GM12878 (cell line): ENCODE data around the gene OR11H7.

Experiments
- ATF7 ChIP-seq: fragments of 450-650 bp; IDR thresholded peaks from 2 replicates; pipeline ENCODE4 v1.6.1; 2016; ENCODE audit warnings: low read depth, mild to moderate bottlenecking
- EZH2 ChIP-seq: IDR thresholded peaks from 2 replicates; pipeline ENCODE4 v1.6.1; 2012; ENCODE audit warnings: low read depth, mild to moderate bottlenecking, control low read depth, inconsistent platforms, low read length, borderline replicate concordance; ENCODE audit not compliant: control insufficient read depth
- TBL1XR1 ChIP-seq: IDR thresholded peaks from 2 replicates; pipeline ENCODE4 v1.6.1; 2012; ENCODE audit warnings: low read depth, low read length, improper control_type of control experiment
- ZZZ3 ChIP-seq: IDR thresholded peaks from 2 replicates; pipeline ENCODE4 v1.6.1; 2011; ENCODE audit warnings: low read depth; ENCODE audit not compliant: control insufficient read depth, insufficient read length
- TF ChIP-seq, protein P1 (sequence below): IDR thresholded peaks from 2 replicates; pipeline ENCODE4 v1.6.1; 2012; ENCODE audit warnings: mild to moderate bottlenecking, low read depth, low read length

DNA sequence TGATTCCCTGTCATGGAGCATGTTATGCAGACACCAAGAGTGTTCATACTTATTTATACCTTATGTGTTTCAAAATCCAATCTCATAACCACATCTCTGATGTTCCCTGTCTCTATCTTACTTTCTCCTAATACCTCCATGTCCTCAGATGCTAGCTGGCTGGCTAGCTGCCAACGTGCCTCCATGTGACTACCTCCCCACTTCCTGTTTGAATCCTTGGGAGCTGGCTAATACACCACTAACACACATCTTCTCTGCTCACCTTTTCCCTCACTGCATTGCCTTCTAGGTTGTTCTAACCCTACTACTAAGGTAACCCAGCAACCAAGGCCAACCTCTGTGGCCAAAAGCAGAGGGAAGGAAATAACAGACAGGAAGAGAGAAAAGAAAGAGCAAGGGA, 49.6 kb downstream of the OR11H7 start:
- TF ChIP-seq TBL1XR1 = no peak
- TF ChIP-seq, protein P1, sequence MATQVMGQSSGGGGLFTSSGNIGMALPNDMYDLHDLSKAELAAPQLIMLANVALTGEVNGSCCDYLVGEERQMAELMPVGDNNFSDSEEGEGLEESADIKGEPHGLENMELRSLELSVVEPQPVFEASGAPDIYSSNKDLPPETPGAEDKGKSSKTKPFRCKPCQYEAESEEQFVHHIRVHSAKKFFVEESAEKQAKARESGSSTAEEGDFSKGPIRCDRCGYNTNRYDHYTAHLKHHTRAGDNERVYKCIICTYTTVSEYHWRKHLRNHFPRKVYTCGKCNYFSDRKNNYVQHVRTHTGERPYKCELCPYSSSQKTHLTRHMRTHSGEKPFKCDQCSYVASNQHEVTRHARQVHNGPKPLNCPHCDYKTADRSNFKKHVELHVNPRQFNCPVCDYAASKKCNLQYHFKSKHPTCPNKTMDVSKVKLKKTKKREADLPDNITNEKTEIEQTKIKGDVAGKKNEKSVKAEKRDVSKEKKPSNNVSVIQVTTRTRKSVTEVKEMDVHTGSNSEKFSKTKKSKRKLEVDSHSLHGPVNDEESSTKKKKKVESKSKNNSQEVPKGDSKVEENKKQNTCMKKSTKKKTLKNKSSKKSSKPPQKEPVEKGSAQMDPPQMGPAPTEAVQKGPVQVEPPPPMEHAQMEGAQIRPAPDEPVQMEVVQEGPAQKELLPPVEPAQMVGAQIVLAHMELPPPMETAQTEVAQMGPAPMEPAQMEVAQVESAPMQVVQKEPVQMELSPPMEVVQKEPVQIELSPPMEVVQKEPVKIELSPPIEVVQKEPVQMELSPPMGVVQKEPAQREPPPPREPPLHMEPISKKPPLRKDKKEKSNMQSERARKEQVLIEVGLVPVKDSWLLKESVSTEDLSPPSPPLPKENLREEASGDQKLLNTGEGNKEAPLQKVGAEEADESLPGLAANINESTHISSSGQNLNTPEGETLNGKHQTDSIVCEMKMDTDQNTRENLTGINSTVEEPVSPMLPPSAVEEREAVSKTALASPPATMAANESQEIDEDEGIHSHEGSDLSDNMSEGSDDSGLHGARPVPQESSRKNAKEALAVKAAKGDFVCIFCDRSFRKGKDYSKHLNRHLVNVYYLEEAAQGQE = no peak
- TF ChIP-seq ATF7 = no peak
- no peak for TF ChIP-seq EZH2
- no peak for TF ChIP-seq ZZZ3
